ENCODE measurements around the gene ESRRB. TPM values are rescaled to one million over a fixed set of nuclear protein-coding genes. Genes with fewer than 3 reads are reported as not detected.

Gene ESRRB
- under 0.01 TPM in 1 of 2 replicates, not detected in the other for total RNA-seq

GRCh38 chr14:76375947-76376404 lies at the start of gene ESRRB:
Gene ESRRB (plus strand): TSS chr14:76376137. CDS start chr14:76376402, 265 bp downstream.

Other genes with a start within 250 kb of the ESRRB start
- gene GPATCH2L, start 224.2 kb upstream of the ESRRB start, total RNA-seq = 29.9 and 33.6 TPM in 2 replicates